ENCODE data around the gene ATXN2.
"Not testable (repeated sequence)": the region's sequence is repeated elsewhere in the genome, so short reads cannot be mapped to it uniquely, and the experiment has no call there.

Gene ATXN2

GRCh38 chr12:111411185-111411764, 187.8 kb downstream of the ATXN2 start:
- no peak for DNase-seq

GRCh38 chr12:111410431-111411184, 188.5 kb downstream of the ATXN2 start:
- no peak for DNase-seq

GRCh38 chr12:111409780-111410430, 189.2 kb downstream of the ATXN2 start:
- DNase-seq, result no peak

DNA sequence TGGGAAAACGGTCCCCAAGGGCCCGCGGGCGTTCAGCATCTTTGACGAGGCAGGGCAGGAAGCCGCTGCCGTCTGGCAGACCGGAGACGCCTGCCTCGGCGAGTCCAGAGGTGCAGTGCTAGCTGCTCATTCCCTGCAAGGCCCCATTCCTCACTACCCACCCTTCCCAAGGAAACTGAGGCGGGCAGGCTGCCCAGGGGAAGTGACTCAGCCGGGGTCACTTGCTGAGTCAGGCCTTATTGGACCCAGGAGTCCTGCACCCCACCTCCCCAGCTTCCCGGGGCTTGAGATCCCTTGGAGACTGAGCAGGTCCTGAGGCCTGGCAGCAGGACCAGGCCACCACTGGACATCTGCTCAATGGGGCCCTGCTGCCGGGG, 189.7 kb downstream of the ATXN2 start:
- DNase-seq, result no peak

DNA sequence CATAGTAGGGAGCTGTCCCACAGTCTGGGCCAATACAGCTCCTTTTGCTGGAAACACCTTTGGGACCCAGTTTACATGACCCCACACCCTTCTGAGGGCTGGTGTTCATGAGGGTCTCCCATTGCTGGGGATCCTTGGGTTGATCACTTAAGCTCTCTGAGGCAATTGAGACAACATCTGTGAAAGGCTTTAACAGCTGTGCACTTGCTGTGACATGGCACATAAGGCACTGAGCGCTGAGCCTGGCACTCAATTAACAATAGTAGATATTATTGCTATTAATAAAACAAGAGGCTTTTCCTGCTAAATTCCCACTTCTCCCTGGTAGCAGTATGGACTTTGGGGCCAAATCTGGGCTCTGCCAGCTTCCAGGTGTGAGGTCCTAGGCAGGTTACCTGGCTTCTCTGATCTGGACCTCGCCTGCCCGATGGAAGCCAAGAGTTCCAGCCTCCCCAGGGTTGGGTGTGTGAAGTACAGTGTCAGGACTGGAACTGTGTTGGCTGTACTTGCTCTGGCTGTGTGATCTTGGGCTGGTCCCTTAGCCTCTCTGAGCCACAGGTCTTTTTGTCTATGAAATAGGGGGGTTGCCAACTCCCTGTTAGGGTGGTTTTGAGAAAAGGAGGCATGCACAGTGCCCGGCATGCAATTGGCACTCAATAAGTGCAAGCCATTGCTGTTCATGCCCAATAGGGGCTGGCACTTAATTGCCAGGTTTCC, 190.3 kb downstream of the ATXN2 start:
- no peak for DNase-seq

GRCh38 chr12:111408116-111408440, 191.0 kb downstream of the ATXN2 start:
- no peak for DNase-seq

- DNase-seq, result no peak
These were observed 191.6 kb downstream of the ATXN2 start for GRCh38 chr12:111407377-111408115.

DNA sequence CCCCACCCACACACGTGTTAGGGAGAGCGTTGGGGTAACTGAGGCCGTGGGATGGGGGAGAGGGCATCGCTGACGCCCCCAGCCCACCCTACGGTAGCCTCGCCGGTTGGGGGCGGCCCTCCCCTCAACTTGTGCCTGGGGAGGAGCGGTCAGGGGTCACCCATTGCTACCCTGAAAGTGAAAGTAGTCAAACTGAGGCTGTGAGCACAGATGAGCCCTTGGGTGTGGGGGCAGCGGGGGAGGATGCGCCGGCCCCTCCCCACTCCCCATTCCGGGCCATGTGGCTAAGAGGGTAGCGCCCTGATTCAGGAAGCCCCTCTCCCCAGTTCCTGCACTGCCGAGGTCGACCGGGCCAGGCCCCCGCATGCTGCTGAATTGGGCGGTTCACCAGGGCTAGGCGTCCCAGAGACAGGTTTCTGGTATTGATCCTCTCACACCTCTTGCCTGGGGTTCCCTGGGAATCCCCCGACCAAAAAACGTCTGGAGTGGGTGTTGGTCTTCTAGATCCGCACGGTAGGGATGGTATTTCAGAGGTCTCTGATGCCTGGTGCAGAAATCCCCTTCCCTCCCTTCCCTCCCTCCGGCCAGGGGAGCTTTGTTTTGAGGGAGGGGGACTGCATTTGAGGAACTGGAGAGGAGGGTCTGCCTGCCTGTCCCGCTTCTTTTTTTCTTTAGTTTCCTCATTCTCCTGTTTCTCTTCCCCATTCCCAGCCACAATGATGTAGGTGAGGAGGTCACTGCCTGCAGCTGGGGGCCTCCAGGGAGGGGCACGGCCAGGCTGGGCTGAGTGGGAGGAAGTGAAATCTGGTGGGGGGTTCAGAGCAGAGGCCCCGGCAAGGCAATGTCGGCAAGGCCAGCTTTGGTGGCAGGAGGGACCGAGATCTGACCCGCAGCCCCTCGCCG, 192.4 kb downstream of the ATXN2 start:
- peak; percentile 64 for DNase-seq

GRCh38 chr12:111405859-111406473, 193.1 kb downstream of the ATXN2 start, which contains the start of gene SH2B3:
TSS of gene SH2B3 (plus strand) at chr12:111405923. CDS start at chr12:111418146, 12,223 bp downstream.
- DNase-seq, result no peak

GRCh38 chr12:111405149-111405858, 193.8 kb downstream of the ATXN2 start:
- peak; percentile 82 for DNase-seq

DNA sequence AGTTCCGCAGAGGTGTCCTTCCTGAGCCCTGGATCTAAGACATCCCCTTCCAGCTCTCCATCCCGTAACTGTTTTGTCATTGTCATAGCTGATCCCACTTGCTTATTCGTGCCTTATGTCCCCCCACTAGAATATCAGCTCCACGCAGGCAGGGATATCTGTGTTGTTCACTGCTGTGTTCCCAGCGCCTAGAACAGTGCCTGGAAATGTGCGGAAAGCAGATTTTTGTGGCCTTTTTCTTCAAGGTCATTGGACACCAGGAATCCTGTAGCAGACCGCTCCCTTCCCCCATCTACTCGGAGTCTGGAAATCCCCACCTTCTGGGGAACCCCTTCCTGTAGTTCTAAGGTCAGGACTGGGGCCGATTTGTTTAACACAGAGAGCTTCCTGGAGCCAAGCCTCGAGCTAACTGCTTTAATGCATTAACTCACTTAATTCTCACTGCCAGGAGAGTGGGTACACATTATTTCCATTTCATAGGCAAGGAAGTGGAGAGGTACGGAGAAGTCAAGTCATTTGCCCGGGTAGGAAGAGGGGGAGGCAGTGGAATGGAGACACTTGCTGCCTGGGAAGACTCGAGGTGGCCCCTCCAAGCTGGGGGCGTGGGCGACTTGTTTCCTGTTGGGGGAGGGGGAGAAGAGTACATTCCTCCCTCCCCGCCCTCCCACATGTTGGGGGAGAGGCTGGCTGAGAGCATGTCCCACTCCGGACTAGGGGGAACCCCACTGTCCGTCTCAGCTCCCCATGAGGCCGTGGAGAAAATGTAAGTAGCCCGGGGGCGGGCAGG, 194.6 kb downstream of the ATXN2 start:
- no peak for DNase-seq

DNA sequence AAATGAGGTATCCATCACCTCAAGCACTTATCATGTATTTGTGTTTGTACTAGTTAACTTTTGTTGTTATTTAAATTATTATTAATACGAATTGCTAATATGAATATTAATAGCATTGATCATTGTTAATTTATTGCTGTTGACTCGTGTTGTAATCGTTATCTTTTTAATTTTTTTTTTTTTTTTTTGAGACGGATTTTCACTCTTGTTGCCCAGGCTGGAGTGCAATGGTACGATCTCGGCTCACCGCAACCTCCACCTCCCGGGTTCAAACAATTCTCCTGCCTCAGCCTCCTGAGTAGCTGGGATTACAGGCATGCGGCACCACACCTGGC, 196.7 kb downstream of the ATXN2 start:
- not testable (repeated sequence) for DNase-seq

Data from SIG-M5 (cell line).